Tibial nerve (tissue), 4 donors: Measurements from ENCODE around the gene HHLA2. TPM values are rescaled to one million over a fixed set of nuclear protein-coding genes. Genes with fewer than 3 reads are reported as not detected.

Source experiments
- DNase-seq, 2 donors: peaks; one replicate each; pipeline ENCODE4 v3.0.0-alpha.2; 2019; ENCODE audit warnings: low spot score in 2 of 2
- H3K27ac ChIP-seq, 4 donors: fragments of 200-600 bp; sonication (generic) in 3 of 4; one replicate each; pipeline ENCODE4 v1.5.1; 2017 to 2019; ENCODE audit warnings: mild to moderate bottlenecking in 1 of 4
- H3K27me3 ChIP-seq, 2 donors: fragments of 200-600 bp; sonication (generic) in 1 of 2; one replicate each; pipeline versions ENCODE4 v1.5.1 to v1.6.0; 2017 to 2019
- H3K36me3 ChIP-seq, 3 donors: fragments of 200-600 bp; sonication (generic); one replicate each; pipeline ENCODE4 v1.5.1; 2018 to 2019
- H3K4me1 ChIP-seq, 4 donors: fragments of 200-600 bp; sonication (generic) in 3 of 4; one replicate each; pipeline ENCODE4 v1.5.1; 2017 to 2019
- H3K4me3 ChIP-seq, 4 donors: fragments of 200-600 bp; sonication (generic) in 3 of 4; one replicate each; pipeline ENCODE4 v1.5.1; 2017 to 2019; ENCODE audit warnings: mild to moderate bottlenecking in 1 of 4, moderate library complexity in 1 of 4
- H3K9me3 ChIP-seq, 4 donors: fragments of 200-600 bp; sonication (generic) in 3 of 4; one replicate each; pipeline ENCODE4 v1.5.1; 2017 to 2019
- CTCF ChIP-seq, 5 experiments: fragments of 200-600 bp in 3 of 5; fragments of 450-650 bp in 2 of 5; sonication (generic) in 3 of 5; IDR thresholded peaks; one replicate each; pipeline ENCODE4 v1.5.1; 2016 to 2019; ENCODE audit warnings: antibody characterized with exemption in 5 of 5, mild to moderate bottlenecking in 3 of 5, moderate library complexity in 2 of 5
- EP300 ChIP-seq, 2 donors: sonication (generic); formaldehyde crosslinking; IDR thresholded peaks; one replicate each; pipeline ENCODE4 v1.6.1; 2017; ENCODE audit warnings: antibody characterized with exemption in 2 of 2, mild to moderate bottlenecking in 1 of 2
- POLR2A ChIP-seq, 2 donors: fragments of 450-650 bp; IDR thresholded peaks; one replicate each; pipeline ENCODE4 v1.6.1; 2017; ENCODE audit warnings: antibody characterized with exemption in 2 of 2, mild to moderate bottlenecking in 2 of 2, moderate library complexity in 2 of 2
- WGBS, 2 donors: methylation state at CpG; one replicate each; pipeline ENCODE4 v1.1.5; 2018; 5-methylcytosine and 5-hydroxymethylcytosine counted together
- total RNA-seq, 4 donors: library from RNA; depleted of rRNA; stranded (reverse); fragments of >200 nt; gene quantifications; one replicate each; pipeline ENCODE4 v1.1.0, GENCODE V29; 2016

HHLA2 gene
- total RNA-seq, 4 donors from 2014 or later = 0.21 to 6.1 TPM; not detected in 2

GRCh38 chr3:108388136-108389132 lies 92.1 kb downstream of the HHLA2 start:
- H3K9me3 ChIP-seq = no peaks in the 10 kb centered on the region
- TF ChIP-seq CTCF (IDR thresholded peaks at IDR 0.05) (no peak), EP300 (IDR thresholded peaks at IDR 0.05) (no peak), POLR2A (IDR thresholded peaks at IDR 0.05) (no peak)
- no peak overlapping the region for H3K4me3 ChIP-seq
- 63 to 66% methylated on average over 12 of the region's 12 CpGs for WGBS, 2 donors
- no peak overlapping the region for H3K27ac ChIP-seq
- no peaks in the 10 kb centered on the region for H3K36me3 ChIP-seq
- no peaks in the 10 kb centered on the region for H3K27me3 ChIP-seq
- DNase-seq = no peak
- peaks cover 0 to 9% (median 0%) of the 10 kb centered on the region in 4 donors for H3K4me1 ChIP-seq

GRCh38 chr3:108389372-108389771 lies 93.0 kb downstream of the HHLA2 start:
- Histone ChIP-seq H3K9me3 (no peaks in the 10 kb centered on the region), H3K27me3 (no peaks in the 10 kb centered on the region), H3K27ac (no peak overlapping the region), H3K36me3 (no peaks in the 10 kb centered on the region), H3K4me1 (peaks cover 0 to 9% (median 0%) of the 10 kb centered on the region in 4 donors), H3K4me3 (no peak overlapping the region)
- 46 to 52% methylated on average over 1 of the region's 1 CpG for whole genome bisulfite sequencing, 2 donors
- DNase-seq = no peak
- no peak for TF ChIP-seq CTCF (IDR thresholded peaks at IDR 0.05)
- TF ChIP-seq POLR2A (IDR thresholded peaks at IDR 0.05) = no peak
- no peak for TF ChIP-seq EP300 (IDR thresholded peaks at IDR 0.05)

GRCh38 chr3:108391917-108392593 lies 95.7 kb downstream of the HHLA2 start:
- Histone ChIP-seq H3K27me3 (no peaks in the 10 kb centered on the region), H3K36me3 (no peaks in the 10 kb centered on the region), H3K9me3 (no peaks in the 10 kb centered on the region), H3K4me1 (peaks cover 0 to 9% (median 0%) of the 10 kb centered on the region in 4 donors), H3K4me3 (no peak overlapping the region), H3K27ac (no peak overlapping the region)
- no peak for DNase-seq
- TF ChIP-seq EP300 (IDR thresholded peaks at IDR 0.05) = no peak
- no peak for TF ChIP-seq CTCF (IDR thresholded peaks at IDR 0.05)
- no peak for TF ChIP-seq POLR2A (IDR thresholded peaks at IDR 0.05)
- WGBS, 2 donors = 58 to 64% methylated on average over 3 of the region's 3 CpGs

GRCh38 chr3:108393128-108393900 lies 97.0 kb downstream of the HHLA2 start:
- Histone ChIP-seq H3K9me3 (no peaks in the 10 kb centered on the region), H3K36me3 (no peaks in the 10 kb centered on the region), H3K4me1 (peaks cover 0 to 9% (median 0%) of the 10 kb centered on the region in 4 donors), H3K27me3 (no peaks in the 10 kb centered on the region), H3K27ac (no peak overlapping the region), H3K4me3 (no peak overlapping the region)
- 60 to 65% methylated on average over 3 of the region's 3 CpGs for WGBS, 2 donors
- DNase-seq = no peak
- TF ChIP-seq POLR2A (IDR thresholded peaks at IDR 0.05) = no peak
- TF ChIP-seq EP300 (IDR thresholded peaks at IDR 0.05) = no peak
- TF ChIP-seq CTCF (IDR thresholded peaks at IDR 0.05) = no peak
